GM12878 (cell line): ENCODE measurements around the gene HLTF.

Experiments
- CEBPZ ChIP-seq: fragments of 150-350 bp; IDR thresholded peaks from 2 replicates; pipeline ENCODE4 v1.6.1; 2016; ENCODE audit warnings: low read depth, low read length
- CREB1 ChIP-seq: IDR thresholded peaks from 2 replicates; pipeline ENCODE4 v1.6.1; 2012; ENCODE audit warnings: low read depth, mild to moderate bottlenecking, inconsistent platforms
- GABPA ChIP-seq: IDR thresholded peaks from 2 replicates; pipeline ENCODE4 v1.6.1; 2014; ENCODE audit warnings: antibody characterized with exemption, low read depth, mild to moderate bottlenecking, inconsistent platforms
- NBN ChIP-seq: fragments of 450-650 bp; IDR thresholded peaks from 2 replicates; pipeline ENCODE4 v1.6.1; 2016
- POLR2A ChIP-seq: IDR thresholded peaks from 2 replicates; pipeline ENCODE4 v1.6.1; 2011; ENCODE audit warnings: low read depth, mild to moderate bottlenecking, low read length
- STAT1 ChIP-seq: fragments of 450-650 bp; conservative IDR thresholded peaks from 2 replicates; pipeline ENCODE4 v1.6.1; 2014; ENCODE audit warnings: antibody characterized with exemption, mild to moderate bottlenecking
- ZBTB11 ChIP-seq: fragments of 450-650 bp; formaldehyde crosslinking; IDR thresholded peaks from 2 replicates; pipeline ENCODE4 v1.5.0; 2022; ENCODE audit warnings: mild to moderate bottlenecking, missing genetic modification characterization
- ZNF274 ChIP-seq: IDR thresholded peaks from one replicate; pipeline ENCODE4 v1.8.0; 2011; ENCODE audit not compliant: insufficient read length, insufficient read depth
- TF ChIP-seq, protein P1 (sequence below), 3 experiments: IDR thresholded peaks in 2 of 3; conservative IDR thresholded peaks in 1 of 3; 2 replicates each; pipeline ENCODE4 v1.5.1; 2011; ENCODE audit warnings: low read depth in 3 of 3, low read length in 3 of 3, mild to moderate bottlenecking in 3 of 3, control low read depth in 2 of 3, moderate library complexity in 2 of 3, inconsistent platforms in 1 of 3, mixed read lengths in 1 of 3; ENCODE audit not compliant: control insufficient read depth in 2 of 3, insufficient read depth in 1 of 3; ENCODE audit errors: extremely low read depth in 1 of 3

DNA sequence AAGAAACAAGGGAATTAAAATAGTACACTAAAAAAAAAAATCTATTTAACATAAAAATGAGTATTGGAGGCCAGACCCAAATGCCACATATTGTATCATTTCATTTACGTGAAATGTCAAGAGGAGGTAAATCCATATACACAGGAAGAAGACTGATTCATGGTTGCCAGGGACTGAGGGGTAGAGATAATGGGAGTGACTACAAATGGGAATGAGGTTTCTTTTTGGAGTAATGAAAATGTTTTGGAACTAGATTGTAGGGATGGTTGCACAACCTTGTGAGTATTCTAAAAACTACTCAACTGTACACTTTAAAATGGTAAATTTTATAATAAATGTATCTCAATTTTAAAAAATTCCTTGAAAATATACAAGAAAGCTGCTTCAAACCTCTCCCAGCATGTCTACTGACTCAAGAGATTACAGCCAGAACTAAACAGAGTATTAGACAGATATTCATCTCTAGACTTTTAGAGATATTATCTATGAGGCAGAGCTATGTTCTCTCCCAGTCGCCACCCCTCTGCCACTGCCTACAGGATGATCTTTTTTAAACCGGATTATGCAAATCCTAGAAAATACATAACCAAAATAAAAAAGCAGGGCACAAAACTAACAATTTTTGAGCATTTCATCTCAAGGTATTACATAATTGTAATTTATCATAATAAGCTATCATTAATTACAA, 6.2 kb downstream of the HLTF start:
- TF ChIP-seq NBN (no peak), ZNF274 (no peak), STAT1 (no peak), CREB1 (no peak), POLR2A (no peak), ZBTB11 (no peak), CEBPZ (no peak), GABPA (no peak)
- TF ChIP-seq, protein P1, sequence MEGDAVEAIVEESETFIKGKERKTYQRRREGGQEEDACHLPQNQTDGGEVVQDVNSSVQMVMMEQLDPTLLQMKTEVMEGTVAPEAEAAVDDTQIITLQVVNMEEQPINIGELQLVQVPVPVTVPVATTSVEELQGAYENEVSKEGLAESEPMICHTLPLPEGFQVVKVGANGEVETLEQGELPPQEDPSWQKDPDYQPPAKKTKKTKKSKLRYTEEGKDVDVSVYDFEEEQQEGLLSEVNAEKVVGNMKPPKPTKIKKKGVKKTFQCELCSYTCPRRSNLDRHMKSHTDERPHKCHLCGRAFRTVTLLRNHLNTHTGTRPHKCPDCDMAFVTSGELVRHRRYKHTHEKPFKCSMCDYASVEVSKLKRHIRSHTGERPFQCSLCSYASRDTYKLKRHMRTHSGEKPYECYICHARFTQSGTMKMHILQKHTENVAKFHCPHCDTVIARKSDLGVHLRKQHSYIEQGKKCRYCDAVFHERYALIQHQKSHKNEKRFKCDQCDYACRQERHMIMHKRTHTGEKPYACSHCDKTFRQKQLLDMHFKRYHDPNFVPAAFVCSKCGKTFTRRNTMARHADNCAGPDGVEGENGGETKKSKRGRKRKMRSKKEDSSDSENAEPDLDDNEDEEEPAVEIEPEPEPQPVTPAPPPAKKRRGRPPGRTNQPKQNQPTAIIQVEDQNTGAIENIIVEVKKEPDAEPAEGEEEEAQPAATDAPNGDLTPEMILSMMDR (IDR thresholded peaks at IDR 0.05 in 2 of 3, conservative IDR thresholded peaks at IDR 0.05 in 1 of 3; ENCODE audit: control insufficient read depth in 2 of 3, extremely low read depth in 1 of 3, insufficient read depth in 1 of 3, low read depth in 3 of 3, low read length in 3 of 3) = no peak
